NCI-H526 (cell line): ENCODE measurements around the gene MYH2.

Experiments used
- DNase-seq, 2 experiments: peaks; one replicate each; lab custom pipeline; 2025; lab: John Stamatoyannopoulos, UW

The MYH2 gene

GRCh38 chr17:10516065-10516464 is 33.4 kb downstream of the MYH2 start:
- no peak for DNase-seq

GRCh38 chr17:10513299-10514067 is 36.0 kb downstream of the MYH2 start:
- DNase-seq, result no peak

- DNase-seq, result no peak
Measured at GRCh38 chr17:10512856-10513255, 36.6 kb downstream of the MYH2 start.

GRCh38 chr17:10499950-10500349 is 49.5 kb downstream of the MYH2 start:
- no peak for DNase-seq

- DNase-seq, result no peak
Measured at GRCh38 chr17:10492004-10492403, 57.5 kb downstream of the MYH2 start.

GRCh38 chr17:10482252-10482651 is 67.2 kb downstream of the MYH2 start:
- no peak for DNase-seq

GRCh38 chr17:10477701-10478100 is 71.8 kb downstream of the MYH2 start:
- DNase-seq, result no peak

- DNase-seq, result no peak
Measured at GRCh38 chr17:10474536-10474935, 74.9 kb downstream of the MYH2 start.

GRCh38 chr17:10471858-10472257 is 77.6 kb downstream of the MYH2 start:
- no peak for DNase-seq
